BE2C (cell line): Measurements from ENCODE around the gene LAMA5.

Experiments
- DNase-seq: peaks from one replicate; pipeline ENCODE4 v3.0.0-alpha.2; 2020
- H3K27me3 ChIP-seq: fragments of 250-450 bp; sonication (Bioruptor Pico); 2 replicates; pipeline ENCODE4 v1.5.1; 2020; ENCODE audit warnings: mild to moderate bottlenecking
- H3K36me3 ChIP-seq: fragments of 250-450 bp; sonication (Bioruptor Pico); 2 replicates; pipeline ENCODE4 v1.5.1; 2020; ENCODE audit warnings: mild to moderate bottlenecking
- H3K4me1 ChIP-seq: fragments of 250-450 bp; sonication (Bioruptor Pico); 2 replicates; pipeline ENCODE4 v1.5.1; 2020
- H3K4me3 ChIP-seq: 2 replicates; pipeline ENCODE4 v1.5.1; 2011; ENCODE audit warnings: low read depth, low read length
- H3K9me3 ChIP-seq: fragments of 250-450 bp; sonication (Bioruptor Pico); 2 replicates; pipeline ENCODE4 v1.5.1; 2020
- CTCF ChIP-seq: IDR thresholded peaks from 2 replicates; pipeline ENCODE4 v1.5.1; 2012; ENCODE audit warnings: mild to moderate bottlenecking, low read depth, low read length

The LAMA5 gene

GRCh38 chr20:62408640-62409039, 41.5 kb upstream of the LAMA5 start:
- no peak for TF ChIP-seq CTCF
- H3K36me3 ChIP-seq = no peaks in the 10 kb centered on the region
- H3K4me1 ChIP-seq = peaks cover 9% of the 10 kb centered on the region
- no peak for DNase-seq
- no peak overlapping the region for H3K4me3 ChIP-seq
- no peaks in the 10 kb centered on the region for H3K27me3 ChIP-seq
- H3K9me3 ChIP-seq = no peaks in the 10 kb centered on the region

- no peaks in the 10 kb centered on the region for H3K27me3 ChIP-seq
- no peak for DNase-seq
- H3K4me3 ChIP-seq = no peak overlapping the region
- no peaks in the 10 kb centered on the region for H3K9me3 ChIP-seq
- H3K36me3 ChIP-seq = no peaks in the 10 kb centered on the region
- H3K4me1 ChIP-seq = peaks cover 9% of the 10 kb centered on the region
- no peak for TF ChIP-seq CTCF
These were observed 40.9 kb upstream of the LAMA5 start for GRCh38 chr20:62408055-62408454.

- H3K4me3 ChIP-seq = peak within 1 kb of the TSS; percentile 66
- peaks cover 9% of the 10 kb centered on the region for H3K4me1 ChIP-seq
- no peaks in the 10 kb centered on the region for H3K36me3 ChIP-seq
- H3K9me3 ChIP-seq = no peaks in the 10 kb centered on the region
- TF ChIP-seq CTCF = no peak
- DNase-seq = peak; percentile 96
- no peaks in the 10 kb centered on the region for H3K27me3 ChIP-seq
These were observed 40.3 kb upstream of the LAMA5 start, which contains the start of gene CABLES2 for GRCh38 chr20:62407221-62407992. Gene CABLES2 (minus strand): TSS chr20:62407285. CDS start chr20:62407276, 9 bp downstream.

GRCh38 chr20:62406635-62407176, 39.6 kb upstream of the LAMA5 start:
- peaks cover 9% of the 10 kb centered on the region for H3K4me1 ChIP-seq
- no peak for DNase-seq
- H3K36me3 ChIP-seq = no peaks in the 10 kb centered on the region
- no peaks in the 10 kb centered on the region for H3K9me3 ChIP-seq
- H3K27me3 ChIP-seq = no peaks in the 10 kb centered on the region
- no peak for TF ChIP-seq CTCF
- H3K4me3 ChIP-seq = peak overlapping the region; percentile 66

- Histone ChIP-seq H3K4me1 (peaks cover 9% of the 10 kb centered on the region), H3K27me3 (no peaks in the 10 kb centered on the region), H3K36me3 (no peaks in the 10 kb centered on the region), H3K4me3 (peak overlapping the region; percentile 66), H3K9me3 (no peaks in the 10 kb centered on the region)
- no peak for TF ChIP-seq CTCF
- no peak for DNase-seq
These were observed 38.9 kb upstream of the LAMA5 start for GRCh38 chr20:62405981-62406513.
